H9 (cell line): Measurements from ENCODE around the gene EPHB2. TPM values are rescaled to one million over a fixed set of nuclear protein-coding genes. Genes with fewer than 3 reads are reported as not detected.

Experiments
- DNase-seq: peaks from one replicate; pipeline ENCODE4 v3.0.0-alpha.2; 2017
- H2AFZ ChIP-seq: one replicate; pipeline ENCODE4 v1.6.1; 2013; ENCODE audit warnings: mild to moderate bottlenecking, low read length, control low read depth, moderate library complexity
- H2AK5ac ChIP-seq: 2 replicates; pipeline ENCODE4 v1.6.1; 2013; ENCODE audit warnings: low read length, control low read depth, mixed read lengths; ENCODE audit not compliant: insufficient read length
- H2BK120ac ChIP-seq: one replicate; pipeline ENCODE4 v1.6.1; 2013; ENCODE audit warnings: low read depth, mild to moderate bottlenecking, low read length, control low read depth, inconsistent platforms; ENCODE audit not compliant: poor library complexity, severe bottlenecking
- H2BK12ac ChIP-seq: 2 replicates; pipeline ENCODE4 v1.6.1; 2013; ENCODE audit warnings: low read length, control low read depth, mixed read lengths, low read depth; ENCODE audit not compliant: insufficient read length
- H2BK15ac ChIP-seq: 2 replicates; pipeline ENCODE4 v1.6.1; 2013; ENCODE audit warnings: low read depth, low read length, control low read depth
- H2BK20ac ChIP-seq: one replicate; pipeline ENCODE4 v1.6.1; 2013; ENCODE audit warnings: low read depth, mild to moderate bottlenecking, low read length, control low read depth, inconsistent platforms; ENCODE audit not compliant: poor library complexity, severe bottlenecking
- H2BK5ac ChIP-seq: 2 replicates; pipeline ENCODE4 v1.6.1; 2013; ENCODE audit warnings: low read length, control low read depth, mixed read lengths; ENCODE audit not compliant: insufficient read length
- H3K14ac ChIP-seq: 2 replicates; pipeline ENCODE4 v1.6.1; 2013; ENCODE audit warnings: low read length, control low read depth; ENCODE audit not compliant: insufficient read depth
- H3K18ac ChIP-seq: 2 replicates; pipeline ENCODE4 v1.6.1; 2013; ENCODE audit warnings: low read depth, mild to moderate bottlenecking, mixed read lengths, low read length, control low read depth; ENCODE audit not compliant: insufficient read length
- H3K23ac ChIP-seq: 2 replicates; pipeline ENCODE4 v1.6.1; 2013; ENCODE audit warnings: low read length, control low read depth, mixed read lengths, low read depth; ENCODE audit not compliant: insufficient read length
- H3K23me2 ChIP-seq: 2 replicates; pipeline ENCODE4 v1.6.1; 2013; ENCODE audit warnings: low read depth, mild to moderate bottlenecking, mixed read lengths, low read length, control low read depth; ENCODE audit not compliant: insufficient read length, poor library complexity, severe bottlenecking
- H3K27ac ChIP-seq: 2 replicates; pipeline ENCODE4 v1.5.1; 2013; ENCODE audit warnings: low read length, control low read depth, mixed read lengths, low read depth; ENCODE audit not compliant: insufficient read length
- H3K27me3 ChIP-seq: 2 replicates; pipeline ENCODE4 v1.6.1; 2013; ENCODE audit warnings: low read length, control low read depth, inconsistent platforms; ENCODE audit not compliant: insufficient read depth
- H3K4ac ChIP-seq: 2 replicates; pipeline ENCODE4 v1.6.1; 2013; ENCODE audit warnings: low read depth, mild to moderate bottlenecking, control low read depth, inconsistent platforms, low read length, moderate library complexity
- H3K4me1 ChIP-seq: 2 replicates; pipeline ENCODE4 v1.6.1; 2013; ENCODE audit warnings: low read length, control low read depth, inconsistent platforms; ENCODE audit not compliant: insufficient read depth
- H3K4me2 ChIP-seq: 2 replicates; pipeline ENCODE4 v1.6.1; 2013; ENCODE audit warnings: low read length, control low read depth, mixed read lengths; ENCODE audit not compliant: insufficient read length, insufficient read depth
- H3K56ac ChIP-seq: 2 replicates; pipeline ENCODE4 v1.6.1; 2013; ENCODE audit warnings: low read depth, mild to moderate bottlenecking, mixed read lengths, low read length, control low read depth; ENCODE audit not compliant: insufficient read length
- H3K79me1 ChIP-seq: 2 replicates; pipeline ENCODE4 v1.6.1; 2013; ENCODE audit warnings: low read depth, mild to moderate bottlenecking, moderate library complexity, low read length, control low read depth, inconsistent platforms; ENCODE audit not compliant: insufficient read depth, poor library complexity, severe bottlenecking
- H3K79me2 ChIP-seq: 2 replicates; pipeline ENCODE4 v1.6.1; 2013; ENCODE audit warnings: low read length, control low read depth, inconsistent platforms; ENCODE audit not compliant: insufficient read depth
- H3K9ac ChIP-seq: 2 replicates; pipeline ENCODE4 v1.6.1; 2013; ENCODE audit warnings: low read length, control low read depth, mixed read lengths; ENCODE audit not compliant: insufficient read length; ENCODE audit errors: extremely low read depth
- H3K9me3 ChIP-seq: one replicate; pipeline ENCODE4 v1.6.1; 2013; ENCODE audit warnings: low read depth, low read length, inconsistent platforms; ENCODE audit not compliant: control insufficient read depth
- H3T11ph ChIP-seq: one replicate; pipeline ENCODE4 v1.6.1; 2013; ENCODE audit warnings: mild to moderate bottlenecking, low read length, control low read depth, inconsistent platforms
- H4K20me1 ChIP-seq: one replicate; pipeline ENCODE4 v1.6.1; 2013; ENCODE audit not compliant: control insufficient read depth, insufficient read length, insufficient read depth
- H4K5ac ChIP-seq: 2 replicates; pipeline ENCODE4 v1.6.1; 2013; ENCODE audit warnings: low read depth, mild to moderate bottlenecking, mixed read lengths, low read length, control low read depth; ENCODE audit not compliant: insufficient read length
- H4K8ac ChIP-seq: replicated peaks from 2 replicates; pipeline ENCODE4 v1.6.1; 2013; ENCODE audit warnings: low read length, control low read depth, mixed read lengths, low read depth; ENCODE audit not compliant: insufficient read length
- H4K91ac ChIP-seq: 2 replicates; pipeline ENCODE4 v1.6.1; 2013; ENCODE audit warnings: low read depth, mild to moderate bottlenecking, moderate library complexity, mixed read lengths, low read length, control low read depth; ENCODE audit not compliant: insufficient read length
- H3K27ac Mint-ChIP-seq, 3 experiments: 2 replicates in 2 of 3; 3 replicates in 1 of 3; pipeline ENCODE4 v1.8.0; 2020 to 2021; ENCODE audit warnings: mixed read lengths in 3 of 3, mild to moderate bottlenecking in 1 of 3, moderate library complexity in 1 of 3
- H3K27me3 Mint-ChIP-seq: 2 replicates; pipeline ENCODE4 v1.8.0; 2021; ENCODE audit warnings: low read depth, mild to moderate bottlenecking, moderate library complexity, mixed read lengths
- H3K36me3 Mint-ChIP-seq, 3 experiments: 2 replicates in 2 of 3; 3 replicates in 1 of 3; pipeline ENCODE4 v1.8.0; 2020 to 2021; ENCODE audit warnings: low read depth in 3 of 3, mixed read lengths in 3 of 3; ENCODE audit not compliant: insufficient read depth in 1 of 3
- H3K4me1 Mint-ChIP-seq, 2 experiments: 2 replicates each; pipeline ENCODE4 v1.8.0; 2020; ENCODE audit warnings: mixed read lengths in 2 of 2
- H3K4me3 Mint-ChIP-seq, 2 experiments: 2 replicates in 1 of 2; 3 replicates in 1 of 2; pipeline ENCODE4 v1.8.0; 2020 to 2021; ENCODE audit warnings: mild to moderate bottlenecking in 2 of 2, mixed read lengths in 2 of 2, moderate library complexity in 1 of 2
- H3K9me3 Mint-ChIP-seq, 2 experiments: 2 replicates in 1 of 2; 3 replicates in 1 of 2; pipeline ENCODE4 v1.8.0; 2020; ENCODE audit warnings: mild to moderate bottlenecking in 2 of 2, mixed read lengths in 2 of 2, moderate library complexity in 1 of 2
- WGBS: extraction: QIAGEN DNeasy Blood & Tissue Kit; methylation state at CpG from one replicate; pipeline ENCODE4 v1.1.7; 2013; ENCODE audit warnings: missing lambda C conversion rate, low lambda C conversion rate, mixed read lengths; ENCODE audit not compliant: insufficient read length; ENCODE audit errors: extremely low coverage; 5-methylcytosine and 5-hydroxymethylcytosine counted together
- total RNA-seq: library from RNA; stranded (reverse); gene quantifications from 2 replicates; pipeline ENCODE4 v1.2.1, GENCODE V29; 2021
- TF ChIP-seq, protein P1 (sequence below): fragments of 200-600 bp; sonication (generic); conservative IDR thresholded peaks from 3 replicates; pipeline ENCODE4 v1.8.0; 2021; ENCODE audit warnings: antibody characterized with exemption, mild to moderate bottlenecking

The EPHB2 gene
- total RNA-seq, 1 experiment from 2014 or later: 9.5 TPM

DNA sequence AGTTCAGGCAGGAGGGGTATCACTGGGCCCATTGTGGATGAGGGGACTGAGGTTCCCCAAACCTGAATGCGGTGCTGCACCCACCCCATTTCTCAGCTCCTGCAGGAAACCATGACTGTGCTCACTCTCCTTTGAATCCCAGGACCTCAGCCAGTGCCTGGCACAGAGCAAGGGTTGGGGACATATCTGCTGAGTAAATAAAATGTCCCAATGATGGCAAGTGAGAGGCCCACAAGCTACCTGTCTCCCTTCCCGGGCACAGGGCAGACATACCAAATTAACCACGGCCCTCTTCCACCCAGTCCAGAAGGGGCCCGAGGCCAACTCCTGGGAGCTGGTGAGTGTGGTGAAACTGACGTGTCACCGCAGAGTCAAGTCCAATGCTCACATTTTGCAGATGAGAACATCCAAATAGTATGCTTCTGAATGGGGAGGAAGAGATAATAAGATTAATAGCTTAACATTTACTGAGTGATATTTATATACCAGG lies 97.6 kb downstream of the EPHB2 start:
- peaks cover 30 to 40% of the 10 kb centered on the region in 2 experiments for H3K4me1 Mint-ChIP-seq
- Histone ChIP-seq H3K14ac (no peak overlapping the region), H2AK5ac (no peak overlapping the region), H3K4ac (no peak overlapping the region), H2AFZ (no peak overlapping the region), H3K18ac (no peak overlapping the region), H3K9me3 (no peaks in the 10 kb centered on the region), H3K27me3 (no peaks in the 10 kb centered on the region), H3K27ac (no peak overlapping the region), H2BK12ac (no peak overlapping the region), H3K4me1 (peaks cover 4% of the 10 kb centered on the region; the same call in 1 of the 2 replicates), H2BK15ac (no peak overlapping the region), H4K20me1 (no peaks in the 10 kb centered on the region), H3K4me2 (no peak overlapping the region), H3K23me2 (no peaks in the 10 kb centered on the region), H2BK120ac (no peak overlapping the region), H2BK5ac (no peak overlapping the region), H4K8ac (no peak overlapping the region), H2BK20ac (no peak overlapping the region), H4K91ac (no peak overlapping the region), H4K5ac (no peak overlapping the region), H3T11ph (no peak overlapping the region), H3K79me1 (no peaks in the 10 kb centered on the region), H3K56ac (no peak overlapping the region), H3K23ac (no peak overlapping the region), H3K79me2 (no peaks in the 10 kb centered on the region), H3K9ac (no peak overlapping the region)
- H3K36me3 Mint-ChIP-seq: no peaks in the 10 kb centered on the region
- no peak overlapping the region; a peak in 1 of 7 replicates for H3K27ac Mint-ChIP-seq
- no CpG with 5 or more reads among the region's 6 CpGs for WGBS
- no peak overlapping the region for H3K4me3 Mint-ChIP-seq
- DNase-seq: no peak
- H3K9me3 Mint-ChIP-seq: no peaks in the 10 kb centered on the region; a peak in 1 of 5 replicates
- H3K27me3 Mint-ChIP-seq: no peaks in the 10 kb centered on the region
- TF ChIP-seq, protein P1, sequence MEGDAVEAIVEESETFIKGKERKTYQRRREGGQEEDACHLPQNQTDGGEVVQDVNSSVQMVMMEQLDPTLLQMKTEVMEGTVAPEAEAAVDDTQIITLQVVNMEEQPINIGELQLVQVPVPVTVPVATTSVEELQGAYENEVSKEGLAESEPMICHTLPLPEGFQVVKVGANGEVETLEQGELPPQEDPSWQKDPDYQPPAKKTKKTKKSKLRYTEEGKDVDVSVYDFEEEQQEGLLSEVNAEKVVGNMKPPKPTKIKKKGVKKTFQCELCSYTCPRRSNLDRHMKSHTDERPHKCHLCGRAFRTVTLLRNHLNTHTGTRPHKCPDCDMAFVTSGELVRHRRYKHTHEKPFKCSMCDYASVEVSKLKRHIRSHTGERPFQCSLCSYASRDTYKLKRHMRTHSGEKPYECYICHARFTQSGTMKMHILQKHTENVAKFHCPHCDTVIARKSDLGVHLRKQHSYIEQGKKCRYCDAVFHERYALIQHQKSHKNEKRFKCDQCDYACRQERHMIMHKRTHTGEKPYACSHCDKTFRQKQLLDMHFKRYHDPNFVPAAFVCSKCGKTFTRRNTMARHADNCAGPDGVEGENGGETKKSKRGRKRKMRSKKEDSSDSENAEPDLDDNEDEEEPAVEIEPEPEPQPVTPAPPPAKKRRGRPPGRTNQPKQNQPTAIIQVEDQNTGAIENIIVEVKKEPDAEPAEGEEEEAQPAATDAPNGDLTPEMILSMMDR: no peak
